Stimulated activated naive B cell treated with anti-CD40 and anti-IgM and Interleukin-4, amounts not matched to agents 10 μg/mL and 1 μg/mL and 100 μg/mL, for 72 hours (primary cell): ENCODE data around the gene HOXA4.

Experiments
- ATAC-seq, 2 donors: fragments of 150-1000 bp; cut with Tn5 transposase; replicated peaks; 2 replicates each; pipeline ENCODE4 v1.10.0; 2021; ENCODE audit warnings: moderate library complexity in 1 of 2
- DNase-seq: peaks from one replicate; pipeline ENCODE4 v3.0.0; 2021
- H3K27ac Mint-ChIP-seq: one replicate; pipeline ENCODE4 v1.8.0; 2022; ENCODE audit warnings: mild to moderate bottlenecking, mixed read lengths
- H3K27me3 Mint-ChIP-seq, 2 donors: one replicate each; pipeline ENCODE4 v1.8.0; 2022; ENCODE audit warnings: mixed read lengths in 2 of 2
- H3K36me3 Mint-ChIP-seq, 2 donors: one replicate each; pipeline ENCODE4 v1.8.0; 2022; ENCODE audit warnings: mixed read lengths in 2 of 2, mild to moderate bottlenecking in 1 of 2
- H3K4me1 Mint-ChIP-seq, 2 donors: one replicate each; pipeline ENCODE4 v1.8.0; 2022; ENCODE audit warnings: mixed read lengths in 2 of 2, mild to moderate bottlenecking in 1 of 2
- H3K4me3 Mint-ChIP-seq, 2 donors: one replicate each; pipeline ENCODE4 v1.8.0; 2022; ENCODE audit warnings: mild to moderate bottlenecking in 2 of 2, mixed read lengths in 2 of 2, moderate library complexity in 1 of 2
- H3K9me3 Mint-ChIP-seq, 2 donors: one replicate each; pipeline ENCODE4 v1.8.0; 2022; ENCODE audit warnings: mixed read lengths in 2 of 2, mild to moderate bottlenecking in 1 of 2

HOXA4 gene

GRCh38 chr7:27130540-27131389 lies at the start of gene HOXA4:
TSS of gene HOXA4 (minus strand) at chr7:27130757. CDS start at chr7:27130733, 24 bp downstream.
- ATAC-seq (peak; percentile 92 to 95), DNase-seq (peak; percentile 66)
- peaks cover 0 to 4% of the 10 kb centered on the region in 2 donors for H3K9me3 Mint-ChIP-seq
- peaks cover 2 to 4% of the 10 kb centered on the region in 2 donors for H3K36me3 Mint-ChIP-seq
- peaks cover 0 to 4% of the 10 kb centered on the region in 2 donors for H3K4me1 Mint-ChIP-seq
- peaks cover 56 to 62% of the 10 kb centered on the region in 2 donors for H3K27me3 Mint-ChIP-seq
- peak within 1 kb of the TSS; percentile 73 for H3K4me3 Mint-ChIP-seq
- peak within 1 kb of the TSS; percentile 25 for H3K27ac Mint-ChIP-seq

GRCh38 chr7:27179503-27180430 lies 49.2 kb upstream of the HOXA4 start:
- no peaks in the 10 kb centered on the region for H3K9me3 Mint-ChIP-seq
- H3K27me3 Mint-ChIP-seq = peaks cover 56 to 90% of the 10 kb centered on the region in 2 donors
- ATAC-seq (peak; percentile 49 to 69), DNase-seq (no peak)
- peak overlapping the region; percentile 63 for H3K27ac Mint-ChIP-seq
- peak overlapping the region; percentile 47 to 68 for H3K4me3 Mint-ChIP-seq
- H3K4me1 Mint-ChIP-seq = peaks cover 8 to 21% of the 10 kb centered on the region in 2 donors
- H3K36me3 Mint-ChIP-seq = peaks cover 0 to 1% of the 10 kb centered on the region in 2 donors

GRCh38 chr7:27179030-27179429 lies 48.5 kb upstream of the HOXA4 start:
- Mint-ChIP-seq H3K36me3 (no peaks in the 10 kb centered on the region), H3K27ac (peak overlapping the region; percentile 14), H3K4me3 (no peak overlapping the region), H3K4me1 (peaks cover 6 to 24% of the 10 kb centered on the region in 2 donors), H3K27me3 (peaks cover 55 to 86% of the 10 kb centered on the region in 2 donors), H3K9me3 (no peaks in the 10 kb centered on the region)
- ATAC-seq = no peak
- DNase-seq = no peak

DNA sequence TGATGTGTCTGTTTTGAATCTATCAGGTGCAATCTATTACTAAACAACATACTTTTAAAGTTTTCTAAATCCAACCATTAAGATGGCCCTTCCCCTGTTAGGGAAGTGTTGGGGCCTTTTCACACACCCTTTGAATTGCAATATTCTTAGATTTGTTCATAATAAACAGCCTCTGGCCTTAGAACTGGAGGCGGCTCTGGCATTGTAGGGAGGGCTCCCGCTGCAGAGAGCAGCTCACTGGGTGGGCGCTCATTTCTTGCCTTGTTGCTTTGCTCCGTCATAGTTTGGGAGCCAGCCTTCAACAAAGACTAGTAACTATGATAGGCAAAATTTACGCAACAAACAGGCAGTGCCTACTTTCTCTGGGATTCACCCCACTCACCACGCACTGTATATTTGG lies 47.8 kb upstream of the HOXA4 start:
- DNase-seq = no peak
- ATAC-seq = no peak
- H3K4me1 Mint-ChIP-seq = peaks cover 6 to 27% of the 10 kb centered on the region in 2 donors
- peaks cover 55 to 84% of the 10 kb centered on the region in 2 donors for H3K27me3 Mint-ChIP-seq
- H3K9me3 Mint-ChIP-seq = no peaks in the 10 kb centered on the region
- no peak overlapping the region for H3K4me3 Mint-ChIP-seq
- H3K27ac Mint-ChIP-seq = no peak overlapping the region
- no peaks in the 10 kb centered on the region for H3K36me3 Mint-ChIP-seq

GRCh38 chr7:27177795-27178320 lies 47.3 kb upstream of the HOXA4 start:
- Mint-ChIP-seq H3K36me3 (no peaks in the 10 kb centered on the region), H3K4me3 (no peak overlapping the region)
- no peak for ATAC-seq

GRCh38 chr7:27176962-27177794 lies 46.6 kb upstream of the HOXA4 start:
- DNase-seq = no peak
- H3K27me3 Mint-ChIP-seq = peaks cover 54 to 81% of the 10 kb centered on the region in 2 donors
- peaks cover 10 to 30% of the 10 kb centered on the region in 2 donors for H3K4me1 Mint-ChIP-seq
- H3K9me3 Mint-ChIP-seq = peaks cover 0 to 2% of the 10 kb centered on the region in 2 donors
- ATAC-seq = no peak
- H3K4me3 Mint-ChIP-seq = no peak overlapping the region
- H3K36me3 Mint-ChIP-seq = peaks cover 3% of the 10 kb centered on the region in 2 donors
- no peak overlapping the region for H3K27ac Mint-ChIP-seq

More at GRCh38 chr7:27177795-27178320, 47.3 kb upstream of the HOXA4 start:
- H3K27me3 Mint-ChIP-seq = peaks cover 54 to 81% of the 10 kb centered on the region in 2 donors
- no peak for DNase-seq
- peaks cover 7 to 27% of the 10 kb centered on the region in 2 donors for H3K4me1 Mint-ChIP-seq
- no peaks in the 10 kb centered on the region for H3K9me3 Mint-ChIP-seq
- no peak overlapping the region for H3K27ac Mint-ChIP-seq

DNA sequence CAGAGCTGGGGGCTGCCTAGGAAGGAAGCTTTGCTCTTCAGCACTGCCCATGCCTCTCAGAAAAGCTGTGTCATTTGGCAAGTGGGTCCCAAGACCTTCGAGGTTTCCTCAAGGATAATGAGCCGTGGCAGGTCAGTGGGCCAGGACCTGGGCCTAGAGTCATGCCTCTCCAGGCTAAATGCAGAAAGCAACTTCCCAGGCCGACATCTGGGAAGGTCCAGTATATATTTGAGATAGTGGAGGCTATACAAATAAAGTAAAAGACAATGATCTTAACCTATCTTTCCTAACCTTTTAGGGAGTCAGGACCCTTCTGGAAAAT lies 45.9 kb upstream of the HOXA4 start:
- DNase-seq (no peak), ATAC-seq (no peak)
- Mint-ChIP-seq H3K4me3 (no peak overlapping the region), H3K9me3 (peaks cover 0 to 2% of the 10 kb centered on the region in 2 donors), H3K36me3 (peaks cover 5 to 6% of the 10 kb centered on the region in 2 donors), H3K27ac (no peak overlapping the region), H3K4me1 (peaks cover 15 to 37% of the 10 kb centered on the region in 2 donors), H3K27me3 (peaks cover 60 to 81% of the 10 kb centered on the region in 2 donors)

GRCh38 chr7:27175626-27176523 lies 45.3 kb upstream of the HOXA4 start:
- Mint-ChIP-seq H3K36me3 (peaks cover 5 to 6% of the 10 kb centered on the region in 2 donors), H3K4me3 (no peak overlapping the region), H3K27ac (no peak overlapping the region), H3K27me3 (peaks cover 63 to 81% of the 10 kb centered on the region in 2 donors), H3K4me1 (peaks cover 17 to 40% of the 10 kb centered on the region in 2 donors), H3K9me3 (peaks cover 0 to 2% of the 10 kb centered on the region in 2 donors)
- DNase-seq (no peak), ATAC-seq (no peak)

- H3K27ac Mint-ChIP-seq = no peak overlapping the region
- DNase-seq = no peak
- no peak for ATAC-seq
- H3K4me3 Mint-ChIP-seq = peak overlapping the region; percentile 62 to 69
- peaks cover 15 to 35% of the 10 kb centered on the region in 2 donors for H3K4me1 Mint-ChIP-seq
- H3K27me3 Mint-ChIP-seq = peaks cover 62 to 82% of the 10 kb centered on the region in 2 donors
- H3K9me3 Mint-ChIP-seq = peaks cover 0 to 2% of the 10 kb centered on the region in 2 donors
- H3K36me3 Mint-ChIP-seq = peaks cover 5 to 6% of the 10 kb centered on the region in 2 donors
Measured at GRCh38 chr7:27174874-27175625, 44.5 kb upstream of the HOXA4 start.

DNA sequence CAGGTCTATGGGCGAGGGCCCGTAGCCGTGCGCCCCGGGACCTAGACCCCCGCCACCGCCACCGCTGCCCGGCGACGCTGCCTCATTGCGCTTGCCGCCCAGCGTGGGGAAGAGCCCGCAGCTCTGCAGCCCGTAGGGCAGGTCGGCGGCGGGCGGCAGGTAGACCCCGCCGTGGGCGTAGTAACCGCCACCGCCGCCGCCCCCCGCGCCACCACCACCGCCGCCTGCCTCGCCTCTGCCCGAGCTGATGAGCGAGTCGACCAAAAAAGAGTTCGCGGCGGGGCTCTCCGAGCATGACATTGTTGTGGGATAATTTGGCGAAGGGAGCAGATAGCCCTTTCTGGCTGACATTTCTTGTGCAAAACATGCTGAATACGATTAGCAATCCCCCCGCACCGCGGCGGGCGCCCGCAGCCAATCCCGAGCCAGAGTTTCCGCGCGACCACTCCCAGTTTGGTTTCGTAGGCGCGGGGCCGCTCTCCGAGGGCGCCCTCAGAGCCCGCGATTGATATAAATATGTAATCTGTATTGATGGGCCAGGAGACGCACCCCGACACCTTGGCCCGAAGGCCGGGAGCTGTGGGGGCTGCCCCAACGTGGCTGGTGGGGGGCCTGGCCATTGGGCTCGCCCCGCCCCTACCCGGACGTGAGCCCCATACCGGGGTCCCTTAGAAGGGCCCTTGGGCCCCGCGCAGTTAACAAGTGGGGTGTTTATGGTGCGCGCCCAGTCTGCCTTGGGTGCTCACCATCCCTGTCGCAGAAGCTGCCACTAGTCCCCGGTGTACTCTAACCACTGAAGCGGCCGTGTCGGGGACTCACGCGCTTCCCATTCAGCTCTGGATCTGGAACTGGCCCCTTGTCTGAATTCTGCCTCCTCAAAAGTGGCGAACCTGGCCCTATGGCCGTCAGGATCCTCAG lies 43.7 kb upstream of the HOXA4 start, which contains the start of gene HOXA10:
Gene HOXA10 (minus strand): TSS at position 365 of the 918 bp plus-strand sequence. CDS start 14 bp downstream, at position 351.
- Mint-ChIP-seq H3K4me1 (peaks cover 13 to 26% of the 10 kb centered on the region in 2 donors), H3K9me3 (peaks cover 0 to 2% of the 10 kb centered on the region in 2 donors), H3K36me3 (peaks cover 5 to 6% of the 10 kb centered on the region in 2 donors), H3K27ac (peak within 1 kb of the TSS; percentile 59), H3K27me3 (peaks cover 58 to 79% of the 10 kb centered on the region in 2 donors), H3K4me3 (peak within 1 kb of the TSS; percentile 68 to 69)
- ATAC-seq (no peak), DNase-seq (no peak)

DNA sequence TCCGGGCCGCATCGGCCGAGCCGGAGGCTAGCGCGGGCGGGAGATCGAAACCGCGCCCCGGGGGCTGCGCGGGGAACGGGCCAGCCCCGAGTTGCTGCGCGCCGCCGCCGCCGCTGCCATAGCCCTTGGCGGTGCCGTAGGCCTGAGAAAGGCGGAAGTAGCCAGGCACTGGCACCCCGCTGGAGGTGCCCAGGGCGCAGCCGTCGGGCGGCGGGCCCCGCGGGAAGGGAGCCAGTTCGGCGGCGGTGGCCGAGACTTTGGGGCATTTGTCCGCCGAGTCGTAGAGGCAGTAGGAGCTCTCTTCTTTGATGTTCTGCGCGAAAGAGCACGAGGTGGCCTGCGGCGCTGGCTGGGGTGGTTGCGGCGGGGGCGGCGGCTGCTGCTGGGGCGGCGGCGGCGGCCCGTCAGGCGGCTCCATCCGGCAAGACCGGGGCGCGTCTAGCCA lies 43.0 kb upstream of the HOXA4 start:
- Mint-ChIP-seq H3K4me1 (peaks cover 17 to 28% of the 10 kb centered on the region in 2 donors), H3K27ac (no peak overlapping the region), H3K4me3 (peak overlapping the region; percentile 32 to 68), H3K27me3 (peaks cover 60 to 79% of the 10 kb centered on the region in 2 donors), H3K36me3 (peaks cover 5 to 10% of the 10 kb centered on the region in 2 donors), H3K9me3 (peaks cover 0 to 2% of the 10 kb centered on the region in 2 donors)
- peak; percentile 55 to 70 for ATAC-seq
- no peak for DNase-seq
